ENCODE results near the gene FBXL16. TPM values are rescaled to one million over a fixed set of nuclear protein-coding genes. Genes with fewer than 3 reads are reported as not detected.

The FBXL16 gene
- polyA plus RNA-seq, 2 of the 4 experiments (the other 2 are of a cell fraction): 0.53 to 1.2 TPM

GRCh38 chr16:661184-661821 lies 44.3 kb downstream of the FBXL16 start:
- ATAC-seq: peak; percentile 9 to 14; a peak in 3 of 6 replicates
- Histone ChIP-seq H3K9me3 (no peaks in the 10 kb centered on the region), H3K4me2 (peak overlapping the region; percentile 70), H3K4me3 (no peak overlapping the region), H3K27ac (peak overlapping the region; percentile 71 to 87; a peak in 5 of 6 replicates), H3K4me1 (peaks cover 14% of the 10 kb centered on the region)
- CTCF ChIA-PET: interaction anchor here (0.6 to 13.5 kb wide), 28 partner anchors 9 to 269 kb away, joined by 3 to 105 read pairs (median 8); partner anchors contain the start of genes MCRIP2, METTL26, RHBDL1 and WDR90
- no peak for DNase-seq (ENCODE audit: low read depth in 1 of 2, low spot score in 1 of 2)
- TF ChIP-seq RARB (CRISPR knock-in tag; IDR thresholded peaks at IDR 0.05) (no peak), PBX3 (IDR thresholded peaks at IDR 0.05) (no peak)
- no peak for FAIRE-seq
- WGBS (ENCODE audit: missing lambda C conversion rate): 68% methylated on average over 31 of the region's 35 CpGs
- POLR2A ChIA-PET: interaction anchor here (1.0 kb wide), 1 partner anchor 32 kb away, joined by 3 read pairs; no protein-coding TSS in a partner anchor

- no peak for FAIRE-seq
- H3K4me1 ChIP-seq: peaks cover 14% of the 10 kb centered on the region
- CTCF ChIA-PET: interaction anchor here (0.5 to 13.5 kb wide), 29 partner anchors 9 to 657 kb away, joined by 3 to 105 read pairs (median 6); partner anchors contain the start of genes MCRIP2, METTL26, RHBDL1 and WDR90
- H3K4me3 ChIP-seq: no peak overlapping the region
- peak overlapping the region; percentile 71 to 87; a peak in 5 of 6 replicates for H3K27ac ChIP-seq
- no peaks in the 10 kb centered on the region for H3K9me3 ChIP-seq
- H3K4me2 ChIP-seq: peak overlapping the region; percentile 70
- ATAC-seq: peak; percentile 78 to 90
- peak; percentile 70 to 94 for DNase-seq (ENCODE audit: low read depth in 1 of 2, low spot score in 1 of 2)
- 32% methylated on average over 20 of the region's 43 CpGs for WGBS (ENCODE audit: missing lambda C conversion rate)
- POLR2A ChIA-PET: interaction anchor here (1.0 to 1.4 kb wide), 2 partner anchors 15 to 31 kb away, joined by 3 read pairs; partner anchors contain the start of gene RHBDL1
- peak in 1 of 2 experiments; percentile 51; a peak in 2 of 5 replicates for TF ChIP-seq JUN (IDR thresholded peaks at IDR 0.05)
- no peak for TF ChIP-seq FOSB (CRISPR knock-in tag; IDR thresholded peaks at IDR 0.05)
- peak; percentile 80 for TF ChIP-seq MAX (IDR thresholded peaks at IDR 0.05)
- TF ChIP-seq RAD21 (conservative IDR thresholded peaks at IDR 0.05 in 1 of 2, IDR thresholded peaks at IDR 0.05 in 1 of 2): peak; percentile 40 to 54; a peak in 4 of 5 replicates
- TF ChIP-seq SMC3 (IDR thresholded peaks at IDR 0.05): peak; percentile 72
- TF ChIP-seq CTCF (IDR thresholded peaks at IDR 0.05): peak; percentile 48
- TF ChIP-seq ATOH8 (CRISPR knock-in tag; IDR thresholded peaks at IDR 0.05; ENCODE audit: low read depth): no peak
- TF ChIP-seq HOXA7 (CRISPR knock-in tag; IDR thresholded peaks at IDR 0.05): no peak
- no peak for TF ChIP-seq EHF (CRISPR knock-in tag; IDR thresholded peaks at IDR 0.05)
- TF ChIP-seq BHLHE40 (IDR thresholded peaks at IDR 0.05; ENCODE audit: low read depth, low read length): peak; percentile 63
Measured at GRCh38 chr16:660459-661183, 45.0 kb downstream of the FBXL16 start.

- Histone ChIP-seq H3K9me3 (no peaks in the 10 kb centered on the region), H3K4me2 (peak overlapping the region; percentile 65), H3K27ac (peak overlapping the region in 1 of 2 experiments; percentile 79; a peak in 3 of 6 replicates), H3K4me3 (no peak overlapping the region), H3K4me1 (peaks cover 14% of the 10 kb centered on the region)
- DNase-seq (ENCODE audit: low read depth in 1 of 2, low spot score in 1 of 2) (no peak), FAIRE-seq (no peak), ATAC-seq (peak; percentile 3 to 5; a peak in 5 of 6 replicates)
- TF ChIP-seq ZC3H11A (IDR thresholded peaks at IDR 0.05): no peak
- TF ChIP-seq FOXS1 (CRISPR knock-in tag; IDR thresholded peaks at IDR 0.05): no peak
- TF ChIP-seq RARB (CRISPR knock-in tag; IDR thresholded peaks at IDR 0.05): no peak
- TF ChIP-seq SREBF2 (IDR thresholded peaks at IDR 0.05): no peak
- no peak for TF ChIP-seq TP53 (CRISPR knock-in tag; IDR thresholded peaks at IDR 0.05)
- TF ChIP-seq MAX (IDR thresholded peaks at IDR 0.05): no peak
- no peak for TF ChIP-seq HMGXB4 (CRISPR knock-in tag; IDR thresholded peaks at IDR 0.05; ENCODE audit: borderline replicate concordance)
- TF ChIP-seq PBX3 (IDR thresholded peaks at IDR 0.05): no peak
- TF ChIP-seq BHLHE40 (IDR thresholded peaks at IDR 0.05; ENCODE audit: low read depth, low read length): no peak
- TF ChIP-seq HEYL (CRISPR knock-in tag; IDR thresholded peaks at IDR 0.05): no peak
- TF ChIP-seq CBX2 (IDR thresholded peaks at IDR 0.05; ENCODE audit: borderline replicate concordance, low read depth): no peak
- TF ChIP-seq FOSB (CRISPR knock-in tag; IDR thresholded peaks at IDR 0.05): no peak
- TF ChIP-seq NPAS2 (CRISPR knock-in tag; IDR thresholded peaks at IDR 0.05; ENCODE audit: borderline replicate concordance): no peak
- TF ChIP-seq NFE2L2 (conservative IDR thresholded peaks at IDR 0.05; ENCODE audit: low read length): no peak
- ChIA-PET CTCF (interaction anchor here (0.5 to 13.5 kb wide), 23 partner anchors 10 to 657 kb away, joined by 3 to 105 read pairs (median 7); partner anchors contain the start of genes MCRIP2, METTL26, RHBDL1 and WDR90), POLR2A (interaction anchor here (1.0 to 1.4 kb wide), 2 partner anchors 15 to 31 kb away, joined by 3 read pairs; partner anchors contain the start of gene RHBDL1)
- WGBS (ENCODE audit: missing lambda C conversion rate): 52% methylated on average over 5 of the region's 6 CpGs
Measured at GRCh38 chr16:660132-660458, 45.5 kb downstream of the FBXL16 start.

Data from A549 (cell line).